Dendritic cell treated with granulocyte-macrophage colony-stimulating factor and Interleukin-4, amounts not matched to agents 40 ng/mL and 50 ng/mL, for 4 days (primary cell): ENCODE data around the gene FNDC10.
"Not testable (repeated sequence)": the region's sequence is repeated elsewhere in the genome, so short reads cannot be mapped to it uniquely, and the experiment has no call there.

Experiments
- H3K27ac Mint-ChIP-seq: one replicate; pipeline ENCODE4 v1.8.0; 2022; ENCODE audit warnings: mild to moderate bottlenecking, mixed read lengths
- H3K27me3 Mint-ChIP-seq: one replicate; pipeline ENCODE4 v1.8.0; 2022; ENCODE audit warnings: mild to moderate bottlenecking, mixed read lengths
- H3K36me3 Mint-ChIP-seq: one replicate; pipeline ENCODE4 v1.8.0; 2022; ENCODE audit warnings: low read depth, mixed read lengths
- H3K4me1 Mint-ChIP-seq: one replicate; pipeline ENCODE4 v1.8.0; 2022; ENCODE audit warnings: low read depth, mixed read lengths
- H3K4me3 Mint-ChIP-seq: one replicate; pipeline ENCODE4 v1.8.0; 2022; ENCODE audit warnings: mild to moderate bottlenecking, moderate library complexity, mixed read lengths
- H3K9me3 Mint-ChIP-seq: one replicate; pipeline ENCODE4 v1.8.0; 2022; ENCODE audit warnings: mixed read lengths
- intact Hi-C: fragments of 100-400 bp; cut with micrococcal nuclease; formaldehyde crosslinking; loops from one replicate; pipeline ENCODE4 v1.15.0; 2022

FNDC10 gene

DNA sequence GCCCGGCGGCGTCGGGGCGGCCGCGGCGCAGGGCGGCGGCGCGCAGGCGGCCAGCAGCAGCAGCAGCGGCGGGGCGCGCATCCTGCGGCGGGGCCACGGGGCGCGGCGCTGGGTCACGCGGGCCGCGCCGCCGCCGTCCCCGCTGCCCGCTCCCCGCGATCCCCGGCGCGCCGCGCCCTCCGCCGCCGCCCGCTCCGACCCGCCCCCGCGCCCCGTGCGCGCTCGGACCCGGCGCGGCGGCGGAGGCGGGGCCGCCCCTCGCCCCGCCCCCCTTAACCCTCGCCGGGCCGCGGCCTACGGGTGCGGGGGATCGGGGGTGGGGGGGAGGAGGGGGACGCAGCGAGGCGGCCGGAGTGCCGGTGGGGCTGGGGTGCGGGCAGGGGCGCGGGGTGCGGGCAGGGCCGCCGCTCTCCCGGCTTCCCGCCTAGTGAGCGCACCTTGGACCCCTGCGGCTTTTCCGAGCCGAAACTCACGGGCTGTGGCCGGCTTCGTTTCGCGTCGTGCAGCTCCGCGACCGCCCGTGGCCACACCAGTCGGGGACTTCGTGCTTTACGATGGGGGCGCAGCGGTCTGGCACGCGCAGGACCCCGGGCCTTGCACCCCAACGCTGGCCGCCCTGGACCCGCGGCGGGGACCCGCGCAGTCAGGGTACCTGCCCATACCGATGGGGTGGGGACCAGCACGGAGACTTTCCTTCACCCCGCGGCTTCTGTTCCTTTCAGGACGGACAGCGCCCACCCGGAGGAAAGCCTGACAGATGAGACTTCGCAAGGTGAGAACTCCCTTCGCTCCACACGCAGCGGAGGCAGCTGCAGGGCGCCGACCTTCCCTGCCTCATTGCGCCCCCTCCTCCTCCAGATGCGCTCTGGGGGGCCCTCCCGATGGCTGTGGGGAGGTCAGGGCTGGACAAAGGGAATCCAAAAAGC lies at the start of gene FNDC10:
Gene FNDC10 (minus strand): TSS at position 201 of the 926 bp plus-strand sequence. CDS start 120 bp downstream, at position 81.
- no peaks in the 10 kb centered on the region for H3K36me3 Mint-ChIP-seq
- H3K9me3 Mint-ChIP-seq = no peaks in the 10 kb centered on the region
- H3K27ac Mint-ChIP-seq = peak within 1 kb of the TSS; percentile 40
- H3K4me1 Mint-ChIP-seq = peaks cover 39% of the 10 kb centered on the region
- H3K27me3 Mint-ChIP-seq = peaks cover 13% of the 10 kb centered on the region
- intact Hi-C loops = no loop called here
- H3K4me3 Mint-ChIP-seq = peak within 1 kb of the TSS; percentile 71

DNA sequence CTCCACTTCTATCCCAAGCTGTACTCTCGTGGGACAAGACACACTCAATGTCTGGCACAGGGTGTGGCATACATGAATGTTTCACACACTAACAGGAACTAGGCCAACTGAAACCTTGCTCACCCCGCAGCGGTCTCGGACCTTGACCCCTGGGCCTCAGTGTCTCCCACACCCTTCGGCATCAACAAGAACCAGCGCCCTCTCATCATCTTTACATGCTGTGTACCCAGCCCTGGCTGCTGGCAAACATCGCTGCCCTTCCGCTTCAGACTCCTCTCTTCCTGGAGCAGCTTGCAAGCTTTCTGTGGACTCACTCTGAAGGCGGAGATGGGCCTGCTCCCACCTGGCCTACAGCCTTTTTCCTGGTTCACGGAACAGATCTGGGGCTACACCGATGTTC lies 48.3 kb upstream of the FNDC10 start:
- intact Hi-C loops, H3K27ac Mint-ChIP-seq, H3K27me3 Mint-ChIP-seq, H3K4me3 Mint-ChIP-seq, H3K4me1 Mint-ChIP-seq, H3K9me3 Mint-ChIP-seq: not testable (repeated sequence)
- peaks cover 80% of the 10 kb centered on the region for H3K36me3 Mint-ChIP-seq

DNA sequence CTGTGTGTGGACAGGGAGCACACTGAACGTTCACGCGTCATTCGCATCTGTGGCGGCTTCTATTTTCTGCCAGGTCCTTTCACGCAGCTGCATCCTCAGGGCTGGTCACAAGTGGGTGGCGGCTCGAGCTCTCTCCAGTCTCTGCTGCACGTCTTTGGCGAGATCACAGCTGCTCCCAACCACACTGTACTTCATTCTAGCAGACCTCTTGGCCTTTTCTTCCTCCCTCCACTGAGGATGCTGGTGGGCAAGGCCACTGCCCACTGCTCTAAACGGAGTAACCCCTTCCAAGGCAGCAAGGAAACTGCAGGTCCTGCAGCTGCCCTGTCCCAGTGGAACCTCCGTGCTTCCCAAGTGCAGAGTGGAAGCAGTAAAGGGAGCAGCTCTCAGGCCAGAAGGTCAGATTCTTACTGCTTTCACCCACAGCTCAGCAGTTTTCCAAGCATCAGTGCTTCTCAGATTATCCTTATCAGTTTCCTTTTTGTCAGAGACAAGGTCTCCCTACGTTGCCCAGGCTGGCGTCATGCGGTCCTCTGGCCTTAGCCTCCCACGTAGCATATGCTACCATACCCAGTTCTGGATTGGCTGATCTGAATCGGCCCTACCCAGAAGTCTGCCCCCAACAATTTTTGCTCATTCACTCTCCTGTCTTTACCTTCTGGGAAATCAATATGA lies 47.8 kb upstream of the FNDC10 start:
- H3K27me3 Mint-ChIP-seq, H3K4me1 Mint-ChIP-seq, H3K9me3 Mint-ChIP-seq, intact Hi-C loops, H3K27ac Mint-ChIP-seq, H3K4me3 Mint-ChIP-seq: not testable (repeated sequence)
- H3K36me3 Mint-ChIP-seq = peaks cover 76% of the 10 kb centered on the region

DNA sequence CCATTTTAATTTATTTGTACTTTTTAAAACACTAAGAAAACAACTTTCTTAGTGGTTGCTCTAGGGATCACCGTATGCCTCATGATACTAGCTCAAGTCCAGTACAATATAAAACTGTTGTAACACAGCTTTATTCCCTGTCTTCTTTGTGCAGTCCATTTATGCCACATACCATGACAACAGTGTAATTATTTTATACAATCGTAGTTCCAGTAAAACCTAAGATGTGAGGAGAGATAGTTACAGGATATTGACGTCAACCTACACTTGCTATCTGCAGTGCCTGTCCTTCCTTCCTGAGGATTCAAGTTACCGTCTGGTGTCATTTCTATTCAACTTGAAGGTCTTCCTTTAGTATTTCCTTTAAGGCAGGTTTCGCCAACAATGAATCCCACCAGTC lies 46.4 kb upstream of the FNDC10 start:
- H3K4me1 Mint-ChIP-seq, H3K9me3 Mint-ChIP-seq, intact Hi-C loops, H3K27ac Mint-ChIP-seq, H3K27me3 Mint-ChIP-seq, H3K4me3 Mint-ChIP-seq: not testable (repeated sequence)
- H3K36me3 Mint-ChIP-seq = peaks cover 63% of the 10 kb centered on the region

DNA sequence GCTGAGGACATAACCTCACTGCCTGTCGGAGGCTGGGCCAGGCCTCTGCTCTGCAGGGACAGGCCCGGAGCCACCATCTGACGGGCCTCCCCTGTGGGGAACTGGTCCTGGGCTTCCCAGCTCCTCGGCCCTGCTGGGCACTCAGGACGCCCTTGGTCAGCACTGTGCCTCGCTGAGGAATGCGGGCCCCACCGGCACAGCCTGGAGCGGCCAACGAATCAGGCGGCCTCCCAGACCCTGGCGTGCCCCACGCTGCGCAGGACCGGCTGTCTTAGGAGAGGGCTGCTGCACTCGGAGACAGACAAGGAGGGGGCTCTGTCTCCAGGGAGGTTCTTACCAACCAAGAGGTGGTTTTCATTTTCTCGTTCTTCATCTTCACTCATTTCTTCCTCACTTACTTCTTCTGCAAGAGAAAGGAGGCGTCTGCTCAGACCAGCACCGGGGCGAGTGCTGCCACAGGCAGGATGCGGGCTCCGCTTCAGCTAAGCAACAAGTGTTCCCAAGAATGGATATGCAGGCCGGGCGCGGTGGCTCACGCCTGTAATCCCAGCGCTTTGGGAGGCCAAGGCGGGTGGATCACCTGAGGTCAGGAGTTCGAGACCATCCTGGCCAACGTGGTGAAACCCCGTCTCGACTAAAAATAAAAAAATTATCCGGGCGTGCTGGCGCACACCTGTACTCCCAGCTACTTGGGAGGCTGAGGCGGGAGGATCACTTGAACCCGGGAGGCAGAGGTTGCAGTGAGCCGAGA lies 41.0 kb upstream of the FNDC10 start:
- intact Hi-C loops, H3K27ac Mint-ChIP-seq, H3K4me1 Mint-ChIP-seq, H3K4me3 Mint-ChIP-seq, H3K9me3 Mint-ChIP-seq, H3K27me3 Mint-ChIP-seq: not testable (repeated sequence)
- H3K36me3 Mint-ChIP-seq = peaks cover 44% of the 10 kb centered on the region

DNA sequence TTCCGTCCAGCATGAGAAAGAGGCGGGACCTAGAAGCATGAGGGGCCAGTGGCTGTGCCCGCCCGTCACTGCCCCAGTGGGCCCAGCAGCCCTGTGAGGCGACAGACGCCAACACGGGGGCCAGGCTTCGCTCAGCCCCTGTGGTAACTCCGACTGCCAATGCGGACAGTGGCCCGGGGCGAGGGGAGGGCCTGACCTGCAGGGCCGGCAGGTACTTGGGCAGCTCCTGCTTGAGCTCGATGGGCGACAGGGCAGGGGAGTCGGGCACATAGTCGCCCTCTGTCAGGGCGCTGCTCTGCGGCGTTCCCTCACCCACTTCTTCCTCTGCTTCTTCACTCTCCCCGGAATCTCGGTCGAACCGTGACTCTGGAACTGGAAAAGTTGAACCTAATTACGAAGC lies 40.1 kb upstream of the FNDC10 start:
- intact Hi-C loops, H3K4me3 Mint-ChIP-seq, H3K4me1 Mint-ChIP-seq, H3K27ac Mint-ChIP-seq, H3K27me3 Mint-ChIP-seq, H3K9me3 Mint-ChIP-seq: not testable (repeated sequence)
- H3K36me3 Mint-ChIP-seq = peaks cover 44% of the 10 kb centered on the region

DNA sequence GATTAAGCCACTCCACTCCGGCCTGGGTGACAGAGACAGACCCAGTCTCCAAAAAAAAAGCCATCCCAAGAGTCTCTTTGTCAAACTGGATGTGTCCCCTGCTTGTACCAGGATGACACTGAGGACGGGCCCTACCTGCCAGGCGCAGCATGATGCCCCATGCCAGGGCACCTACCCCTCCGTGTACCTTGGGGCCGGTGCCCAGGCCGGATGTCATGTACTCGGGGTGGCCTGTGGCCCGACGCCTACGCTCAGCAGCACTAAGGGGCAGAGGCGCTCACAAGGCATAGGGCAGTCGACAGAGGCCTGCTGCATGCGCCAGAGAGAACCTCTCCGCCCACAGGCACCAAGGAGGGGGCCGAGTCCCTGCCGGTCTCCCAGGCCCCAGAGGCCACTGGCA lies 39.4 kb upstream of the FNDC10 start:
- not testable (repeated sequence) for H3K4me1 Mint-ChIP-seq, H3K27ac Mint-ChIP-seq, H3K27me3 Mint-ChIP-seq

DNA sequence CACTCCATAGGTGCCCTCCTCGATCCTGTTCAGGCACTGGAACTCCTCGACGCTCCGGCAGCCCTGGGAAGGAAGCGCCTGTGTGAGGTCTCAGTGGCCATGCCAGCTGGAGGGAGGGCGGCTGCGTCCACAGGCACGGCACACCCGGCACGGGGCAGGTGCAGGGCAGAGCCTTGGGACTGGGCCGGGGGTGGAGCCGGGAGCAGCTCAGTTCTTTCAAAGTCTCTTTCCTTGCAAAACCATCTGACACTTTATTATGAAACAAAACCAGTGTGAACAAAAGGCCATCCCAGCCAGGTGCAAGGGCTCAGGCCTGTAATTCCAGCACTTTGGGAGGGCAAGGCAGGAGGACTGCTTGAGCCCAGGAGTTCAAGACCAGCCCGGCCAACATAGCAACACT lies 38.6 kb upstream of the FNDC10 start:
- H3K9me3 Mint-ChIP-seq, H3K27ac Mint-ChIP-seq, H3K4me3 Mint-ChIP-seq, H3K4me1 Mint-ChIP-seq, intact Hi-C loops, H3K27me3 Mint-ChIP-seq: not testable (repeated sequence)
- H3K36me3 Mint-ChIP-seq = peaks cover 43% of the 10 kb centered on the region

More for the DNA sequence above, 39.4 kb upstream of the FNDC10 start:
- H3K4me3 Mint-ChIP-seq, intact Hi-C loops, H3K9me3 Mint-ChIP-seq: not testable (repeated sequence)
- peaks cover 44% of the 10 kb centered on the region for H3K36me3 Mint-ChIP-seq

DNA sequence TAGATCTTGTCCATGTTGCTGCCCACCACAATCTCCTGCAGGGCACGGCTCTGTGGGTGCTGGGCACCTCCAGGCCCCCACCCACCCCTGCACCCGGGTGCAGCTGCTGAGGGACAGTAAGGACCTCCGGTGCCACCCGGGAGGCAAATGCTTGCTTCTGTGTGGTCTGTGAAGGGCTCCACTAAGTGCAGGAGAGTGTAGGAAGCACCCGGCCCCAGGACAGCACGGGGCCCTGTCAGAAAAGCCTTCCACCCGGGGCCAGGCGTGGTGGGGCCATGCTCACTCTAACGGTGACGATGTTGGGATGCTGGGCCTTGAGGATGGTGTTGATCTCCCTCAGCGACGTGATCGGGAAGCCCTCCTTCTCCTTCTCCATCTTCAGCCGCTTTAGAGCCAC lies 37.5 kb upstream of the FNDC10 start:
- H3K27me3 Mint-ChIP-seq, H3K9me3 Mint-ChIP-seq, H3K27ac Mint-ChIP-seq, intact Hi-C loops, H3K4me1 Mint-ChIP-seq, H3K4me3 Mint-ChIP-seq: not testable (repeated sequence)
- peaks cover 38% of the 10 kb centered on the region for H3K36me3 Mint-ChIP-seq

DNA sequence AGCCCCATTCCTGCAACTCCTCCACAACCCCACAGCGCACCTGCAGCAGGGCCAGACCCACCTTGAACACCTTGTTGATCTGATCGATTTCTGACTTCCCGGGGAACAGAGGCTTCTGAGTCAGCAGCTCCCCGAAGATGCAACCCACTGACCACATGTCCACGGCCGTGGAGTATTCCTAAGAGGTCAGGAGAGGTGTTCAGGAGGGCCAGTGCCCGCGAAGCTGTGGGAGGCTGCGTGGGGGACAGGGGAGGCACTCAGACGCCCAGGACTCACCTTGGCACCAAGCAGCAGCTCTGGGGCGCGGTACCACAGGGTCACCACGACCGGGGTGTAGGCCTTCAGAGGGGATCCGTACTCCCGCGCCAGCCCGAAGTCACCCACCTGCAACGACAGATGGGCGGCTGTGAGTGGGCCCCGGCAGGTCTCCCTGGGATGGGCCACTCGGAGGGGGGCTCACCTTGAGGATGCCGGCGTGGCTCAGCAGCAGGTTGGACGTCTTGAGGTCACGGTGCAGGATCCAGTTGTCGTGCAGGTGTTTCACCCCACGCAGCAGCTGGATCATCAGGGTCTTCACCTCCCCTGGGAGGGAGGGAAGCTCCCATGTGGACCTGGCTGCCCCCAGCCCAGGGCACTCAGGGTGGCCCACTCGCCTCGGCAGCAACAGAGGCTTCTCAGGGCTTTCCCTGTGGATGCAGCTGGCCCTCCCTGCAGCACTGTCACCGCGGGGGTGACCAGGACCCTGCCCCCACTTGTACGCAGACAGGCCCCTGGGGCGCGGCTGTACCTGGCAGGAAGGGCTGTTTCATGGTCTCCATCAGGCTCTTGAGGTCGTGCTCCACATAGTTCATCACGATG lies 36.9 kb upstream of the FNDC10 start:
- intact Hi-C loops, H3K9me3 Mint-ChIP-seq: not testable (repeated sequence)

DNA sequence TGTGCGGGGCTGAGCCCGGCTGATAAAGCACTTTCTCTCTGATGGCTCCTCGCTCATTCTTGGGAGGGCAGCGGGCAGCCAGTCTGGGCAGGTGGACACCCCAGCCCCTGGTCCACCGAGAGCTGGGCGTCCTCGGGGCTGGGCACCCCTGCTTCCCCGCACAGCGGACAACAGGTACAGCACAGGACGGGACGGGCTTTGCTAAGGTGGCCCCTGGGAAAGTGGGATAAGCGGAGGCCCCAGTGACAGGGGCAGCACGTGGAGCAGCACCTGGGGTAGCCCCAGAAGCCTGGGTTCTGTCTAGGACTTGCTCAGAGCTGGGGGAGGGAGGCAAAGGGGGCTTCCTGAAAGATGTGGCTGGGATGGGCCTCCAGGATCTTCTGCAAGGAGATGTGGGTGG lies 34.7 kb upstream of the FNDC10 start:
- intact Hi-C loops, H3K9me3 Mint-ChIP-seq, H3K4me1 Mint-ChIP-seq, H3K4me3 Mint-ChIP-seq, H3K27ac Mint-ChIP-seq: not testable (repeated sequence)
- Mint-ChIP-seq H3K27me3 (peaks cover 21% of the 10 kb centered on the region), H3K36me3 (peaks cover 29% of the 10 kb centered on the region)

More for the DNA sequence above, 36.9 kb upstream of the FNDC10 start:
- H3K4me1 Mint-ChIP-seq, H3K27me3 Mint-ChIP-seq, H3K4me3 Mint-ChIP-seq, H3K27ac Mint-ChIP-seq: not testable (repeated sequence)
- peaks cover 38% of the 10 kb centered on the region for H3K36me3 Mint-ChIP-seq

DNA sequence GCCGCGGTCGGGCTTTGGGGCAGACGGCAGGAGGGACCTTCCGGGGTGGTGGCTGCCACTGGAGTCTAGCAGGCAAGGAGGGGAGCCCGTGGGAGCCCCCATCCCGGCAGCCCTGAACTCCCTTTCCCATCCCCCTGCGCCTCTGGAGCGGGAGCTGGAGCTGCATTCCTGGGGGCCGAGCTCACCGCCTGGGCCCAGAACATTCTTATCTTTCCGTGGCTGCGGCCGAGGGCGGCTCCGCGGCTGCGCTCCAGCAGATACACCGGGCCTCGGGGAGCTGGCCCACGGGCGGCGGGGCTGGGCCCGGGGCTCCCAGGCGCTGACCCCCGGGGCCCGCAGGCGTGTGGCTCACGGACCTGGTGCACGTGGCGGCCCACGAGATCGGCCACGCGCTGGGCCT lies 33.5 kb upstream of the FNDC10 start:
- Mint-ChIP-seq H3K27me3 (peaks cover 29% of the 10 kb centered on the region), H3K36me3 (peaks cover 25% of the 10 kb centered on the region)
- H3K27ac Mint-ChIP-seq, H3K4me1 Mint-ChIP-seq, intact Hi-C loops, H3K9me3 Mint-ChIP-seq, H3K4me3 Mint-ChIP-seq: not testable (repeated sequence)

DNA sequence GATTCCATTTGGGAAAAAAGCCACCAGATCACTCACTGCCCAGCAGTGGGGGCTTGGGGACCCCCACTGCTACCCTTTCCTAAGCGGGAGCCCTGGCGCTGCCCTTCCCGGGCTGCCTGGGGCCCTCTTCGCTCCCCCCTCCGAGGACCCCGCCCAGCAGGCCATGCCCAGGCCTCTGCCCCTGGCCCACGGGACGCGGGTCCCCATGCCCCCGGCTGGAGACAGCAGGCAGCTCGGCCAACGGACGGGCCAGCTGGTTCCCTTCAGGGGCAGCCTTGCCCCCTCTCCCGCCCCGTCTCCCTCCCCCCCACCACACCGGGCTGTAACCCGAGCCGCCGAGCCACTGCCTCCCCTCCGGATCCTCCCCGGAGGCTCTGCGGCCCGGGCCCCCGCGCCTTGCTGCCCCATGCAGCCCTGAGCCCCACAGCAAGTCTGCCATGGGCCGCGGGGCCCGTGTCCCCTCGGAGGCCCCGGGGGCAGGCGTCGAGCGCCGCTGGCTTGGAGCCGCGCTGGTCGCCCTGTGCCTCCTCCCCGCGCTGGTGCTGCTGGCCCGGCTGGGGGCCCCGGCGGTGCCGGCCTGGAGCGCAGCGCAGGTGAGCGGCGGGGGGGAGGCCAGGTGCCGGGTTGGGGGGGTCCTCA lies 32.0 kb upstream of the FNDC10 start, which contains the start of gene MMP23B:
Gene MMP23B (plus strand): TSS at position 392 of the 639 bp plus-strand sequence. CDS start 46 bp downstream, at position 438.
- no peak within 1 kb of the TSS for H3K27ac Mint-ChIP-seq
- peaks cover 5% of the 10 kb centered on the region for H3K4me1 Mint-ChIP-seq

More for the DNA sequence above, 32.0 kb upstream of the FNDC10 start, which contains the start of gene MMP23B:
- Mint-ChIP-seq H3K4me3 (peak within 1 kb of the TSS; percentile 30), H3K27me3 (peaks cover 36% of the 10 kb centered on the region), H3K9me3 (no peaks in the 10 kb centered on the region), H3K36me3 (peaks cover 31% of the 10 kb centered on the region)
- intact Hi-C loops = no loop called here
